IPS-18a (cell line): ENCODE measurements around the gene SIX6.

Source experiments
- H3K27ac ChIP-seq: one replicate; pipeline ENCODE4 v1.5.1; 2013; ENCODE audit warnings: low read length
- H3K27me3 ChIP-seq: one replicate; pipeline ENCODE4 v1.6.1; 2013; ENCODE audit warnings: mild to moderate bottlenecking, low read length; ENCODE audit not compliant: control insufficient read depth, insufficient read depth
- H3K36me3 ChIP-seq: one replicate; pipeline ENCODE4 v1.6.1; 2013; ENCODE audit warnings: low read depth, low read length; ENCODE audit not compliant: control insufficient read depth
- H3K4me1 ChIP-seq: one replicate; pipeline ENCODE4 v1.6.1; 2013; ENCODE audit warnings: low read depth, low read length; ENCODE audit not compliant: control insufficient read depth
- H3K4me3 ChIP-seq: one replicate; pipeline ENCODE4 v1.5.1; 2013; ENCODE audit warnings: low read length
- H3K9ac ChIP-seq: one replicate; pipeline ENCODE4 v1.6.1; 2013; ENCODE audit warnings: mild to moderate bottlenecking, low read length, moderate library complexity
- H3K9me3 ChIP-seq: one replicate; pipeline ENCODE4 v1.6.1; 2013; ENCODE audit warnings: low read depth, low read length; ENCODE audit not compliant: control insufficient read depth

The SIX6 gene

DNA sequence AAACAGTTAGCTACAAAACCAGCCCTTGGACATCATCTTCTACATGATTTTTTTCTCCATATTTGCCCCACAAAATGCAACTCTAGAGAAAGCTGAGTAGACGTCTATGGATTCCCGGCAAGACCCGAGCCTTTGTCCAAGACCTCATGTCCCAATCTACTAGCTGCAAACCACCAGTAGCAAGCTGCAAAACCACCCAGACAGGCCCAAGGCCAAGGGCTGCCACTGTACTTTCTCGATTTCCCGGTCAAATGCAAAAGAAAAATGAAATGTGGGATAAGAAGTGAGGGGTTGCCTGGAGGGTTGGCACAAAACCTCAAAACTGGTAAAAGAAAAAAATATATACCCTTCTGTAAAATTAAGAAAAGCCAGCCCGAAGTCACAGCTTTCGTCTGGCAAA lies 2.9 kb upstream of the SIX6 start:
- Histone ChIP-seq H3K36me3 (no peaks in the 10 kb centered on the region), H3K4me3 (no peak overlapping the region), H3K27me3 (peaks cover 96% of the 10 kb centered on the region), H3K27ac (no peak overlapping the region), H3K9ac (no peak overlapping the region), H3K4me1 (peaks cover 34% of the 10 kb centered on the region), H3K9me3 (no peaks in the 10 kb centered on the region)

DNA sequence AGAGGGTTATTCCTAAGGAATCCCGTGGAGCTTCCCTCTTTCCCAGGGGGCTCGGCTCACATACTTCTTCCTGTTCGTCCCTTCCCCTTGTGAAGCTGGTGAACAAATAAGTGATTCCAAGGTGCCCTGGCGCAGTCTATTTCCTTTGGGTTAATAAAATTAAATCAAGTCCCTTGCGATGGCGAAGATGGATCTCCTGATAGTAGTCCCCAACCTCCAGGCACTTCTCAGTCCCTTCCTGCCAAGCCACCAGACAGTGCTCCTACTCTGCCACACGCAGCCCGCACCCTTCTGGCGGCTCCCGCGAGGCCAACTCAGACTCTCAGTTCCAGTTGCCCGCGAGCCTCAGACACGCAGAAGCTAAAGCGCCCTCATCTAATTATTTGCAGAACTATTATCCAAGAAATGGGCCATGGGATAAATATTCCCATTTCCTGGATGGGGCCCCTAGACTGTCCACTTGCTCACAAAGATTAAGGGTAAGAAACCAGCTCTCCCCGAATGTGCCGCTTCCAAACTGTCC lies 2.4 kb upstream of the SIX6 start:
- Histone ChIP-seq H3K4me1 (peaks cover 39% of the 10 kb centered on the region), H3K4me3 (peak overlapping the region; percentile 46), H3K9ac (no peak overlapping the region), H3K36me3 (no peaks in the 10 kb centered on the region), H3K27ac (no peak overlapping the region), H3K27me3 (peaks cover 100% of the 10 kb centered on the region), H3K9me3 (no peaks in the 10 kb centered on the region)

DNA sequence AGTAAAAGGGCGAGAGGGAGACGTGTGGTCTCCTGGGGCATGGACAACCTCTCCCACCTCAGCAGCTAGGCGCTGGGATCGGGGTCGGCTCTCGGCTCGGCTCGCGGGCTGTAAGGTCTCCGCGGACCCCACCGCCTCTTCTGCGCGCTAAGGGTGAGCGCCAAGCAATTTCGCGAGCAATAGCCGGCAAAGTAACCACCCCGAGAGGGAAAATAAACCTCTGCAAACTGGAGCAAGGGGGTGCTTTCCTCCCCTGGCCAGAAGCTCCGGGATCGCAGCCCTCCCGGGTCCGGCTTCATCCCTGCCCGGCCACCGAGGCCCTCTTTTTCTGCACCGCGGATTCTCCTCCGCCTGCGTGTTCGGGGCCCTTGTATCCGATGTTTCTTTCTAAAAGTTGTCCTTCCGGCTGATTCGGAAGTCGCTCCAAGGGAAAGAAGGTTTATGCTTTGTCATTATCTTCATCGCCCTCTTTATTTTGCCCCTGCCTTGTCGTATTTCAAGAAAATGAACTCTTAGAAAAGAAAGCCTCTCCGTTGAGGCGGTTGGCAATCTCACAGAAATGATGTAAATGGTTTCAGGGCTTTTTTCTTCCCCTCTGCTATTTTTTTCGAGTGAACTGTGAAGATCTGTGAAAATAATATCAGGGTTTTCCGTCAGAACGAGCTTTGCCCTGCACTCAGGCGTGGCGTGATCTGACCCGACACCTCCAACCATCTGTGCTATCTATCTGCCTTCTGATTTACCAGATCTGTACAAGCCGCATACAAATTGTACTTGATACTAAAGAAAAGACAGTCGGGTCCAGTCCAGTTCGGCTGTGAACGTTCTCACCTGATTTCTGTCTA lies 1.7 kb upstream of the SIX6 start:
- Histone ChIP-seq H3K9me3 (no peaks in the 10 kb centered on the region), H3K4me3 (peak overlapping the region; percentile 46), H3K36me3 (no peaks in the 10 kb centered on the region), H3K27me3 (peaks cover 100% of the 10 kb centered on the region), H3K27ac (no peak overlapping the region), H3K4me1 (peaks cover 44% of the 10 kb centered on the region), H3K9ac (no peak overlapping the region)

DNA sequence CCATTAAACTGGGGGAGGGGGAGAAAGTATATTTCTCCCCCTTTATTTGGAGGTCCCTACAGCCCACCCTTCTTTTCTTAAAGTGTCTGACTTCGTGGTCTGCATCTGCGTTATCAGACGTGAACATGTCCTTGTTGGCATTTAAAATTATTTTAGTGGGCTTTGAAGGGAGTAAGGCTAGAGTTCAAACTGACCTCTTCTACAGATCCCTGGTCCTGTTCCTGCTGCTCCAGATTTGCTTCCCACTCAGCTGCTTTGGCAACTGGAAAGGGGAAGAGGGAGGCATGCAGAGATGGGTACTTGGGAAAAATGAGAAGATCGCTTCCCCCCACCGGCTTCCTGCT lies 611 bp upstream of the SIX6 start:
- peaks cover 55% of the 10 kb centered on the region for H3K4me1 ChIP-seq
- no peaks in the 10 kb centered on the region for H3K36me3 ChIP-seq
- no peaks in the 10 kb centered on the region for H3K9me3 ChIP-seq
- peak overlapping the region; percentile 67 for H3K4me3 ChIP-seq
- no peak overlapping the region for H3K27ac ChIP-seq
- peaks cover 100% of the 10 kb centered on the region for H3K27me3 ChIP-seq
- no peak overlapping the region for H3K9ac ChIP-seq

DNA sequence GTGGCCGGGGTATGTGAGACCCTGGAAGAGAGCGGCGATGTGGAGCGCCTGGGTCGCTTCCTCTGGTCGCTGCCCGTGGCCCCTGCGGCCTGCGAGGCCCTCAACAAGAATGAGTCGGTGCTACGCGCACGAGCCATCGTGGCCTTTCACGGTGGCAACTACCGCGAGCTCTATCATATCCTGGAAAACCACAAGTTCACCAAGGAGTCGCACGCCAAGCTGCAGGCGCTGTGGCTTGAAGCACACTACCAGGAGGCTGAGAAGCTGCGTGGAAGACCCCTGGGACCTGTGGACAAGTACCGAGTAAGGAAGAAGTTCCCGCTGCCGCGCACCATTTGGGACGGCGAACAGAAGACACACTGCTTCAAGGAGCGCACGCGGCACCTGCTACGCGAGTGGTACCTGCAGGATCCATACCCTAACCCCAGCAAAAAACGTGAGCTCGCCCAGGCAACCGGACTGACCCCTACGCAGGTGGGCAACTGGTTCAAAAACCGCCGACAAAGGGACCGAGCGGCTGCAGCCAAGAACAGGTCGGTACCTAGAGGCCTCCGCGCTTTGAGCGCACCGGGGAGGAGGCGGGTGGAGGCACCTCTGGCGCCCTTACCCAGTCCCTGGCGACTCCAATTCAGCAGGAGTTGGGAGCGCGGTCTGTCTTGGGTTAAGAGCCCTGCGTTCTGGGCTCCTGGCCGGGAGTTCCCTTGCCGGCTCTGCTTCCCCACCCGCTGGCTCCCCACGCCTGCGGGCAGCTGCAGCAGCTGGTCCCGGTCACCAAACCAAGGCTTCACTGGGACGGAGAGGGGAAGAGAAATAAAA lies 700 bp downstream of the SIX6 start:
- peaks cover 67% of the 10 kb centered on the region for H3K4me1 ChIP-seq
- no peaks in the 10 kb centered on the region for H3K36me3 ChIP-seq
- no peak overlapping the region for H3K9ac ChIP-seq
- H3K4me3 ChIP-seq: peak overlapping the region; percentile 67
- peaks cover 100% of the 10 kb centered on the region for H3K27me3 ChIP-seq
- no peak overlapping the region for H3K27ac ChIP-seq
- no peaks in the 10 kb centered on the region for H3K9me3 ChIP-seq

DNA sequence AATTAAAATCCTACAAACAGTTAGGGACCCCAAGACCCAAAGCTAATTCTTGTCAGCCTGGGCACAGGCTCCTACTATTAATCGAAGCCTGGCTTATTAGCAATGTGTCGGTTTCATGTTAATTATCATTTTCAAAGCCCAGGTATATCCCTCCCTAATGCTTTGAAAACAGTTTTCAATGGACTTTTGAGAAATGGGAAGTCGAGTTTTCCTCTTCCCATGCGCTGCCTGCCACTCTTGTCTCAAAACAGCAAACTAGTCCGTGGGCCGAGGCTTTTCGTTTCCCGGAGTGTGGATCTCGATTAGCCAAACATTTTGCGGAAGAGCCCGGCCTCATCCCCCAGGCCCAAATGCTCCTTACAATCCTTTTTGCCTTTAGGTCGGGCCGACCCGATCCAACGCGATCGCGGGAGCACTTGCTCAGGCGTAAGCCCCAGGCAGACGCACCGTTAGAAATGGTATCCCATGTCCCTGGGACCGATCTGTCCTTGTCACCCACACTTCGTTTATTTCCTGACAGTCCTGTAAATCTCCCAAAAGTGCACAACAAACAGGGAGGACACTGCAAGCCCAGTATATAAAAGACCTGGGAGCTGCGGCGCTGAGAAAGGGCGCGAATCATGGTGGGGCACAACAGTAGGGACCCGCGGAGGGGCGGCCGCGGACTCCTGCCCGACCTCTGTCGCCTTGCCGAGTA lies 1.5 kb downstream of the SIX6 start:
- no peaks in the 10 kb centered on the region for H3K36me3 ChIP-seq
- peaks cover 97% of the 10 kb centered on the region for H3K27me3 ChIP-seq
- H3K27ac ChIP-seq: no peak overlapping the region
- peaks cover 66% of the 10 kb centered on the region for H3K4me1 ChIP-seq
- no peak overlapping the region for H3K9ac ChIP-seq
- H3K4me3 ChIP-seq: peak overlapping the region; percentile 67
- H3K9me3 ChIP-seq: no peaks in the 10 kb centered on the region

DNA sequence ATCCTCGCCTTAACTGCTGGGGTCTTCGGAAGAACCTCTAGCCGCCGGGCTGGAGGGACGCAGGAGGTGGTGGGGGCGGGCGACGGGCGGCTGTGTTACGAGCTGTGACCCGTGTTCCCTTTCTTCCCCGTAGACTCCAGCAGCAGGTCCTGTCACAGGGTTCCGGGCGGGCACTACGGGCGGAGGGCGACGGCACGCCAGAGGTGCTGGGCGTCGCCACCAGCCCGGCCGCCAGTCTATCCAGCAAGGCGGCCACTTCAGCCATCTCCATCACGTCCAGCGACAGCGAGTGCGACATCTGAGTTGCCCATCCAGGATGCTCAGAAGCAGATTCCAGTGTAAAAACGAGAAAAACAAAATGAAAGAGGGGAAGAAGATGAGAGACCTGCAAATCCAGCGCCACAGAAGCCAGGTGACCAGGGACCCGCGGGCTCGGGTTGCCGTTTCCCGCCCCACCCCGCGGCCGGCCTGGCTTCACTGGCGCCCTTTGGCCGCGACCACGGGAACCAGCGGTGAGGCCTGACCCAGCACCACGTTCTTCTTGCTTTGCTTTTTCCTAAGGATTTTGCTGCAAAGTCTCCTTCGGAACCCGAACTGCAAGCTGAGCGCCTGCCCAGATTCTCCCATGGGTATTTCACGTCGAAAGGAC lies 2.1 kb downstream of the SIX6 start:
- no peaks in the 10 kb centered on the region for H3K36me3 ChIP-seq
- peaks cover 97% of the 10 kb centered on the region for H3K27me3 ChIP-seq
- peaks cover 62% of the 10 kb centered on the region for H3K4me1 ChIP-seq
- H3K9ac ChIP-seq: no peak overlapping the region
- H3K4me3 ChIP-seq: peak overlapping the region; percentile 67
- H3K27ac ChIP-seq: no peak overlapping the region
- H3K9me3 ChIP-seq: no peaks in the 10 kb centered on the region

DNA sequence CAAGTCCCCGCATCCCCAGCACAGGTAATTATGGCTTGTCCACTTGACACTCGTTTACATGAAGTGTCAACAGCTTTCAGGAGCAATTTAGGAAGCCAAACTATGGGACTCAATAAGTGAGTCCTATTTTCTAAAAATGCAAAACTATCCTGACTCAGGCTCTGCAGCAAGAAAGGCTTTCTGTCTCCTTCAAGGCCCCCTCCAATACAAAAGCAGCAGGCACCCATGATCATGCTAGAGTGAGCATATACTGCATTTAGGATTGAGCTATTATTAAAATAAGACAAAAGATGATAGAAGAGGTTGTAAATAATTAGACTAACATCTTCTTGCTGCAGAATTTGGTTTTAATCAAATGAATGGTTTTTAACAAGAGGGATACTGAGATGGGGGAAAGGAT lies 3.2 kb downstream of the SIX6 start:
- Histone ChIP-seq H3K4me1 (peaks cover 59% of the 10 kb centered on the region), H3K36me3 (no peaks in the 10 kb centered on the region), H3K9me3 (no peaks in the 10 kb centered on the region), H3K27ac (no peak overlapping the region), H3K27me3 (peaks cover 97% of the 10 kb centered on the region), H3K4me3 (no peak overlapping the region), H3K9ac (no peak overlapping the region)

DNA sequence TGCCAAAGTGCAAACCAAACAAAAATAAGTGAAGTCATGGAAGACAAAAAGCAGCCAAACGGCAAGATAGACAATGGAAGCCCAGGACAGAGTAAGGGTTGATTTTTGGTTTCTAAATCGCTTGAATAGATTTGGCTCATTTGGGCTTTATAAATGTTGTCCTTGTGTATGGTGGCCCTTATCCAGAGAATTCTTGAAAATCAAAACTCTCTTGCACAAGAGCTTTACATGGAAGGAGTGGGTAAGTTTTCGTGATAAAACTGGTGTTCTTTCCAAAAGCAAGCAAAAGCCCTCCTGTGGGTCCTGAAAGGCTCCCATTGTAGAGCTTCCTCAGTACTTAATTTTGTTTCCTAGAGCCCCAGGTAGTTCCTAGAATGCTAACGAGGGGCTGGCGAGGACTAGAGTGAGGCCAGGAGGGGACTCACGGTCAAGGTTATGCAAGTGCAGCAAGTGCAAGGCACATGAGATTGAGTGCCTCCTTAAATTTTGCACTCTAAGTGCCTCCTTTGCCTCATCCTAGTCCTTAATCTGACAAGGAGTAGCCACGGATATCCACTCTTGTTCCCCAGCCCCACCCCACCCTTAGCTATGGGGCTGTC lies 4.1 kb downstream of the SIX6 start:
- Histone ChIP-seq H3K9ac (no peak overlapping the region), H3K4me3 (peak overlapping the region; percentile 15), H3K27ac (no peak overlapping the region), H3K9me3 (no peaks in the 10 kb centered on the region), H3K36me3 (no peaks in the 10 kb centered on the region), H3K4me1 (peaks cover 51% of the 10 kb centered on the region), H3K27me3 (peaks cover 97% of the 10 kb centered on the region)

DNA sequence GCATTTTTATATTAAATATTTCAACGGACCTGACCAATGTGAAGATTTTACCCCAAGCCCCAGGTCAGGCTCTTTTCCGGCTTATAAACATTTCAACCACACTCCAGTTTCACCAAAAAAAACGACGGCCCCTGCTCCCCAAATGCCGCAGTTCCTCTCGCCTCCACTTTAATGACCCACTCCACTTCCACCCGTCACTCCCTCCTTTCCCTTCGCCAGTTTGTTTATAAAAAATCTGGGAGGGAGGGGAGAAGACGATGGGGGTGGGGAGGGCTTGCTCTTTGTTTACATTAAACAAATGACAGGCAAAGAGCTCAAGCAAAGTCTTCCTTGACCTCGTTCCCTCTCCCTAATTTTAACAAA lies 5.4 kb downstream of the SIX6 start:
- H3K4me1 ChIP-seq: peaks cover 46% of the 10 kb centered on the region
- no peak overlapping the region for H3K27ac ChIP-seq
- peaks cover 88% of the 10 kb centered on the region for H3K27me3 ChIP-seq
- H3K9ac ChIP-seq: peak overlapping the region; percentile 58
- no peaks in the 10 kb centered on the region for H3K36me3 ChIP-seq
- peak overlapping the region; percentile 65 for H3K4me3 ChIP-seq
- H3K9me3 ChIP-seq: no peaks in the 10 kb centered on the region
